Pons (tissue), 1 donor: ENCODE measurements around the gene SHROOM3.

Source experiments
- DNase-seq: peaks from one replicate; pipeline ENCODE4 v3.0.0-alpha.2; 2016; ENCODE audit warnings: low spot score

SHROOM3 gene

DNA sequence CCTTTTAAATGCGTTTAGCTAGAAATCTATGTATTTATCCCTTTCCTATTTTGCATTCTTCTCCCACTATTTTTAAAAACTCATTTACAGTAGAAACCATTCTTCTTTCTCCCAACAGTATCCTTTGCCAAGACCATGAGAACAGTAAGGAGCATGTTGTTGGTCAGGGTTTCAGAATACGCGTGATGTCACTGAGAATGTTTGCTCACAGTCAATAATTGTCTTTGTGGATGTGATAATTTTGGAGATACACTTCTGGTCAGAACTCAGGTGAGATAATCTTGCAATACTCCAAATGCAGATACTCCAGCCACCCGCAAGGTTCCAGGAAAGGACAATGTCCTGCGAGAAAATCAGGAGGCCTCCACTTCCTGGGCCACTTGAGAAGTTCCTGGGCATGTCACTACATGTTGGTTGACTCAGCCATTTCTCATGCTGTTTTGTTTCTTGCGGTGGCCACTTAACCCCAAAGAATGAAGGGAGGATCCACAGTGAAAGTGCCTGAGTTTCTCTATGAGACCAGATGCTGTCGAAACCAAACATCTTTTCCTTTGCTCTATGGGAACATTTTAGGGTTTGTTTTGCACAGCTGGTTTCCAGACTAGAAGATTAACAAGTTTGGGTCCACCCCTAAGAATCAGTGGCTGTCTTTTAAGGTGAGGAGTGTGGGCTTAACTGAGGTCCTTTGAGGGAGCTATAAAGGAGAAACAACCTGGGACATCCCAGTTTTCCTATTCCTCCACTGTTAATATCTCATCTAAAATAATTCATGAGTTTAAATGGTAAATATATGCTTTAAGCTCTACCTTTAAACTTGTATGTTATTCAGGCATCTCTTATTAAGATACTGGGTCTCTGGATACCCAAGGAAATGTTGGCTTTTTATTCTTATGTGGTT is 346.9 kb downstream of the SHROOM3 start:
- no peak for DNase-seq

- no peak for DNase-seq
Measured at GRCh38 chr4:76782837-76783236, 347.8 kb downstream of the SHROOM3 start.

DNA sequence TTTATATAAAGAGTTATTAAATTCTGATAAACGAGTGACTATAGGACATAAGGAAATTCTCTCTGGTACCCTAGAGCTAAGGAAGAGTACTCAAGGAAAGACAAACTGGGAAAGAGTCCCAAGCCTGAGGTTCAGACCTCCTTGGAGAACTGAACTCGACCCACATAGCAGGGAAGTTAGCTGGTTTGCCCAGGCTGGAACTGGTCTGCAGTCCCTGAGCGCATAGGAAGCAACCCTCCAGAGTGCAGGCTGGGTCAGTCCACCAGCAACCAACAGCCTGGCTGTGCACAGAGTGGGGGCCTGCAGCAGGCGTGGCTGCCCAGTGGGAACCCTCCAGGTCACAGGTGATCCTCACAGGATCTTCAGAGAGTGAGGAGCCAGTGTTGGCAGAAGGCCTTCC is 348.8 kb downstream of the SHROOM3 start:
- DNase-seq = no peak

- DNase-seq = no peak
Measured at GRCh38 chr4:76784237-76784636, 349.2 kb downstream of the SHROOM3 start.

DNA sequence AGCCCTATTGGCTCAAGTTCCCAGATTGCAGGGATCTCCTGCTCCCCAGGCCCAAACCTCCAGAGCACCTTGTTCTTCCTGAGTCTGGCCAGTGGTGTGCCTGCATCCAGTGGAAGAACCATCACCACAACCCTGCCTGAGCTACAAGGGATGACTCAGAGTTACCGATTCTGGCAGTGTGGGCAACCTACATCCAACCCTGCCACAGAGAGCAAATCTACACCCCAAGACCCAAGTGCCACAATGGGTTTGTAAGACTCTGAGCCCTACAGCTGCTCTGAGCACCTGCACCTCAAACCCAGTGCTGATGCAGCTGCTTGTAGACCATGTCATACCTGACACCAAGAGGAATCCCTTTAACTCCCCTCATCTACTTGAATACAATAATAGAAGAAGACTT is 352.9 kb downstream of the SHROOM3 start:
- DNase-seq = no peak

DNA sequence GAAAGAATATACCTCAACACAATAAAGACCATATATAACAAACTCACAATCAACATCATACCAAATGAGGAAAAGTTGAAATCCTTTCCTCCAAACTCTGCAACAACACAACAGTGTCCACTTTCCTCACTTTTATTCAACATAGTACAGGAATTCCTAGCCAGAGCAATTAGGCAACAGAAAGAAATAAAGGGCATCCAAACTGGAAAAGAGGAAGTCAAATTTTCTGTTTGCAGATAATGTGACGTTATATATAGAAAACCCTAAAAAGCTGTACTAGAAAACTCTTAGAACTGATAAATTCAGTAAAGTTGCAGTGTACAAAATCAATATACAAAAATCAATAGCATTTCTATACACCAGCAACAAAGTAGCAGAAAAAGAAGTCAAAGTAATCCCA is 355.3 kb downstream of the SHROOM3 start:
- no peak for DNase-seq

- no peak for DNase-seq
Measured at GRCh38 chr4:76791479-76791878, 356.4 kb downstream of the SHROOM3 start.

GRCh38 chr4:76792418-76792817 is 357.4 kb downstream of the SHROOM3 start:
- DNase-seq = no peak

DNA sequence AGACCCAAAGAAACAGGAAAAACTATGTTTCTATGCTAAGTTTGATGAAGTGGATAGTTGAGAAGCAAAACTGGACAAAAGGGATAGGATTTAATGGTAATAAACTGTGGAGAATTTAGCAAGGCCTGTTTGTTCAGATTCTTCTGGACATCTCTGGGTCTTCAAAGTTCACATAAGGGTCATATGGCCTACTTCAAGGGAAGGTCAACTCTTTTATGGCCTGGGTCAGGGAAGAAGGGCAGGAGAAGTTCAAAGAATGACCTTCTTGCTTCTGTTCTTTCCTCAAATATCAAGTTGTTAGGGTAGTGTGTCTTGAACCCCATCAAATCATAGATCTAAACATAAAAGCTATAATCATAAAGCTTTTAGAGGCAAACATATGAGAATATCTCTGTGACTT is 360.2 kb downstream of the SHROOM3 start:
- DNase-seq = no peak

DNA sequence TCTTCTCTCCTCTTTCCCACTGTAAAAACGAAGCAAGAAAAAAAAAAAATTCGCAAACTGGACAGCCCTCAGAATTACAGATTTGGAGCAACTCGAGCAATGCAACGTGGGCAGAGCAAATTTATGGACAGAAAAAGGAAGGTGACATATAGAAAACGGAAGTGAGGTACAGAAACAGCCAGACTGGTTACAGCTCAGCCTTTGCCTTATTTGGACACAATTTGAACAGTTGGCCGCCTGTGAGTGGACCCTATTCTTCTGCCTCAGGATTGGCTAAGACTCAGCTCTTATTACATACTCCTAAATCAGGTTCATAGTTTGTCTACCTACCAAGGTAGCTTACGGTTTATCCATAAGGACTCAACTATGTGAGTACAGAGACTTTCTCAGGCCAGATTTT is 364.1 kb downstream of the SHROOM3 start:
- no peak for DNase-seq

DNA sequence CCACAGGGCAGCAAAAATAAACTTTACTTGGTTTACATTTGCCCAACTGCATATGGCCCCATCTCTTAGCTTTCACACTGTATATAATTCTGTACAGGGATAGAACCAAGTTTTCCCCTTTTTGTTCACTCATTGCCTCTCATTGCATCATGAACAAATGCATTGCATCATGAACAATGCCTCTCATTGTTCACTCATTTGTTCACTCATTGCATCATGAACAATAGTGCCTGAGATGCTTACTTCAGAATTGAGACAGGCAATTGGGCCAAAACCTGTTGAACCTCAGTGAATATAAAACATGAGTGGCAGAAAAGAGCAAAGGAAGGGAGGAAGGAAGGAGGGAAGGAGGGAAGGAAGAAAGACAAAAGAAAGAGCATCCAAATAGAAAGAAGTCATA is 364.7 kb downstream of the SHROOM3 start:
- no peak for DNase-seq

DNA sequence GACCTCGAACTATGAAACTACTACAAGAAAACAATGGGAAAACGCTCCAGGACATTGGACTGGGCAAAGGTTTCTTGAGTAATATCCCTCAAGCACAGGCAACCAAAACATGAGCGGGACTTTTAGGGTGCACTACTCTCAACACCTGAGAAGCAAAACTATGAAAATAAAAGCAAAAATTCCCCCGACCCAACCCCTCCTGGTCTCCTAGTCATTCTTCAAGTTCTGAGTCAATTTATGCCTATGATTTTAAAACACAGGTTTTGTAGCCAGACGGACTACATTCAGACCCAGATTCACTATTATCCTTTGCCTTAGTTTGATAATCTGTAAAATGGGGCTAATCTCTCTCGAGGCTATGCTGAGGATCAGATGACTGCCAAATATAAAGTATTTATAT is 365.9 kb downstream of the SHROOM3 start:
- DNase-seq = no peak

DNA sequence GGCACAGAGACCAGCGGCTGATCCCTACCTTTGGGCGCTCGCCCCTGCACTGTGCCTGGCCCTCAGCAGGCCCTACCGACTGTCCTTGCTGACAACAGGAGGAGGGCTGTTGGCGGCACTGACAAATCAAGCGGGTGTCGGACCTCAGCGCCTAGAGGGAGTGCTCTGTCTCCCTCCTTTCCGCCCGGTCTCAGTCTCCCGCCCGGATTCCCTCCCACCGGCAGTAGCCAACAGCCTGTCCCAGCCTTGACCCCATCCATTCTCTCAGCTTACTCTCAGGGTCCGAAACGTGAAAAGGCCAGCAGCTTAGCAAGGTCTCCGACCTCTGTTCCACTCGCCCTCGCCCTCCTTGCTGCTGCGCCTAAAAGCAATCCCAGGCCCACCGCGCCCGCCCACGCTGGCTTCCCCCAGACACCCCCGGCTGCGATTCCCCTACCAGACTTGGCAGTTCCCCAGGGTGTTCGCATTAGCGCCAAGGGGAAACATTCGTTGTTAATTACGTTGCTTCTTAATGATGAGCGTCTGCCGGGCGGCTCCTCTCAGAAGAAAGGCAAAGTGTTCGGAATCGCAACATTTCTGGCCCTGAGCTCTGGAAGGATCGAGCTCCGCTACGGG is 366.7 kb downstream of the SHROOM3 start:
- DNase-seq = no peak

DNA sequence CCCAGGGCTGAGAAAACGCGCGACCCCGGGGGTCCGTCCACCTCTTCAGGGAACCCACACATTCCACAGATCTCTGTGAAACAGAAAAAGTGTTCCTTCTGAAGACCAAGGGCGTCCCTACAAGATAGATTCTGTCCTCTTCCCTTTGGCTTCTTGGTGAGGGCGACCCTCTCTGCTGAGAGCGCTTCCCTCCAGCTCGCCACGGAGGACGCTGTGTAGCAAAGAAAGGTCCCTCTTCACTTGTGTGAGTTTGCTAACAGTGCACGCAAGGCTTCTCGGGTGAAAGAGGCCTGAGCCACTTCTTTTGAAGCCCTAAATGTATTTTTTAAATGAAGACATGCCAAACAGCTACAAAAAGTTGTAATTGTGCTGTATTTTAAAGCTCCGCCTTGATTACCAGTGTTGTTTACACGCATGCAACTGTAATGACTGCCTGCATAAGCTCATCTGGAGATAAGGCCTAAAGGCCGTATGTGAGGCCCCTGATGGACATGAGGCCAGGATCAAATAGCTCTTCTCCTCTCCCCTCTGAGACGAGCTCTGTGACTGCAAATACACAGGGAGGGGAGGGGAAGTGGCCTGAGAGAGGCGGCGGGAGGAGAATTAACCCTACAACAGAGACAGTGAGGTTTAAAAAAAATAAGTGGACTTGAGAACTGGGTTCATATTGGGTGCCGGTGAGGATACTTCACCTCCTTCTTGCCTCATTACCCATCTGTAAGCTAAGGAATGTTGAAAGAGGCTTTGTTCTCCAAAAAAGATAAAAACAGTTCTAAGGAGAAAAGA is 367.4 kb downstream of the SHROOM3 start:
- DNase-seq = no peak

DNA sequence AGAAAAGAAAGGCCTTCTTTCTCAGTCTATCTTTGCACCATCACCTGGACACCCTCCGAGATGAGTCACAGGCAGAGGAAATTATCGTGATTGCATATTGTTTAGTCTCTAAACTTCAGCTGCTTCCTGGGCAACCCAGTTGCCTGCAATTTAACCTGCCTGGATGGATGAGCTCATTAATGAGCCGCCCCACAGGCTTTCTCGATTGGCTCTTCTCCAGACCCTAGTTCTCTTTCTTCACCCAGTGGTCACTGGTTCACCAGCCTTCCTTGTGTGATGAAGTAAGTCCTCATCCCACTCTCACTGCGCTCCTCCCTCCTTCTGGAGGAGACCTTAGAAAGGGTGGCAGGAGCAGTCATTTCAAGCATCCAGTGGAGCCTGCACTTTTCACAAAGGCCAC is 368.5 kb downstream of the SHROOM3 start:
- no peak for DNase-seq

DNA sequence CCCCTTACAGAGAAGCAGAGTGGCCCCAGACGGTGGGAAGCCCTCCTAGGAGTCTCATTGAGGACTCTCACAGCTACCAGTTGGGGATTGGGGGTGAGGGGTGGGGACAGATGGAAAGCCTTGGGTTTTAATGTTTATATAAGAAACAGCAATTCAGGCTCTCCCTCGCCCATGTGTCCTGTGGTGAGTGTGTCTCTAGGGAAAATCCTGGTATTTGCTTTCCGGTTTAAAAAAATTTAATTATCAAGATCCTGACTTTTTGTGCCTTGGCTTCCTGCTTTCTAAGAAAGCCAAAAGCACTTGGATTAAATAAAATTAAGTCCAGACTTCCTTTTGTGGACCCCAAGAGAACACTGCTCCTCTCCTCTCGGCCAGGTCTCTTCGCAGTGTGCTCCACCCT is 369.1 kb downstream of the SHROOM3 start:
- no peak for DNase-seq

DNA sequence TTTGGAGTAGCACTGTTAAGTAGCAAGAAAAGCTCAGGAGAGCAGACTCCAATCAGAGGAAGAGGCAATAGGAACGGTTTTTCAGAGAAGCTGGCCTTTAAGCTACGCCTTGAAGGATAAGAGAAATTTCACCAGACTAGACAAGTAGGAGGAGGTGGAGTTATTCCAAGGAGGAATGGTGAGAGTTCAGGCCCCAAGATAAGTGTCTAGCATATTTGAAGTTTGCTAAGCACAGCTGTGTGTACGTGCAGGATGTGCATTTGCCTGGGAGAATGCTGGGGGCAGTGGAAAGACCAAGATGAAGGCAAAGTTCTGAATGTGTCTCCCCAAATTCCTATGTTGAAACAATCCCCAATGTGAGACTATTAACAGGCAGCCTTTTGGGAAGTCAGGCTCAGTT is 371.3 kb downstream of the SHROOM3 start:
- DNase-seq = no peak

GRCh38 chr4:76806757-76807156 is 371.7 kb downstream of the SHROOM3 start:
- DNase-seq = no peak

DNA sequence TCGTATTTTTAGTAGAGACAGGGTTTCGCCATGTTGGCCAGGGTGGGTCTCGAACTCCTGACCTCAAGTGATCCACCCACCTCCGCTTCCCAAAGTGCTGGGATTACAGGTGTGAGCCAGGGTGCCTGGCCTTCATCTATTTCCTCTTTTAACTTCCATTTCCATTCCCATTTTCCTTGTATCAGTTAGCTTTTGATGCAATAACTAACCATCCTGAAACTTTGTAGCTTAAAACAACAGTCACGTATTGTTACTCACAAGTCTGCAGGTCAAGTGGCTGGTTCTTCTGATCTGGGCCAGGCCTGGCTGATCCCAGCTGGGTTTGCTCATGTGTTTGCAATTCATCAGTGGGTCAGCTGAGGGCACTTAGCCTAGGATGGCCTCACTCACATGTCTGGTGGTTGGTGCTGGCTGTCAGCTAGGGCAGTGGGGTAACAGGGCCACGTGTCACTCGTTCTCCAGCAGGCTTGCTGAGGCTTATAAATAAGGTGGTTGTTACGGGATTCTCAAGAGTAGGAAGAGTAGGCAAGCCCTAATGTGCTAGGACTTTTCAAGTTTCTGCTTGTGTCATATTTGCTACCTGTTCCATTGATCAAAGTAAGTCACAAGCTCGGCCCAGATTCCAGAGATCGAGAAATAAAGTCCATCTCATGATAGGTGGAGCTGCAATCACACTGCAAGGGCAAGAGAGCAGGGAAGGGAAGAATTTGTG is 374.7 kb downstream of the SHROOM3 start:
- no peak for DNase-seq

DNA sequence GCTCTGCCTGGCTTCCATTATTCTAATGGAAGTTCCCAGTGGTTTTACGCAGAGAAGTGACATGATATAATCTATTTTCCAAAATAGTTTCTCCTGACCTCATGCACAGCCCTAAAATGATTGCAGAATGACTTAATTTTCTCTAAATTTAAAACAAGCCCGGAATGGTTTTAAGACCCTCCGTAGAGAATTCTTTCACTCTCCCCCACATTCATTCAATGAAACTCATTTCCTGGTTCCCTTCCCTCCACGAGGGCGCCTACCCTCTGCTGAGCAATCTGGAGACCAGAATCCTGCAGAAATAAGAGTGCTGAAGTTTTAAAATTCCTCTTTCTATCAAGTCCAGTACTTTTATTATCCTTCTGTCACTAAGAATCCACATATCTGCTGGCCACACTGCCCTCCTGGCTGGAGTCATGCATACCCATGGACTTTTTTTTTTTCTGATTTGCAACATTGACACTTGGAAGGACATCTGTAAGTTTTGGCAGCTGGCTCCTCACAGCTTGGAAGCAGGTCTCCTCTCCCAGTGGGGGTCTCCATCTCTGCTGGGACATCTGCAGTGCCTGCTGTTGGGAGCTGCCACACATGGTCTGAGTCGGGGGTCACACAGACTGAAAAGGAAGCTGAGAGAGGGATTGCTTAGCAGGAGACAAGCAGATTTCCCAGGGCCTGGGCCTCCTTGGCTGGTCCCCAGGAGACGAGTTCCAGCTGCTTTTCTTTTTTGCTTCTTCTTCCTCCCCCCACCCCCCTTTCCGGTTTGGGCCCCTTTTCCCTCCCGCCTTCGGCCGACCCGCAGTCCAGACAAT is 376.8 kb downstream of the SHROOM3 start:
- no peak for DNase-seq

GRCh38 chr4:76813070-76813469 is 378.0 kb downstream of the SHROOM3 start:
- no peak for DNase-seq
